ENCODE measurements around the gene GNG2.

The GNG2 gene

DNA sequence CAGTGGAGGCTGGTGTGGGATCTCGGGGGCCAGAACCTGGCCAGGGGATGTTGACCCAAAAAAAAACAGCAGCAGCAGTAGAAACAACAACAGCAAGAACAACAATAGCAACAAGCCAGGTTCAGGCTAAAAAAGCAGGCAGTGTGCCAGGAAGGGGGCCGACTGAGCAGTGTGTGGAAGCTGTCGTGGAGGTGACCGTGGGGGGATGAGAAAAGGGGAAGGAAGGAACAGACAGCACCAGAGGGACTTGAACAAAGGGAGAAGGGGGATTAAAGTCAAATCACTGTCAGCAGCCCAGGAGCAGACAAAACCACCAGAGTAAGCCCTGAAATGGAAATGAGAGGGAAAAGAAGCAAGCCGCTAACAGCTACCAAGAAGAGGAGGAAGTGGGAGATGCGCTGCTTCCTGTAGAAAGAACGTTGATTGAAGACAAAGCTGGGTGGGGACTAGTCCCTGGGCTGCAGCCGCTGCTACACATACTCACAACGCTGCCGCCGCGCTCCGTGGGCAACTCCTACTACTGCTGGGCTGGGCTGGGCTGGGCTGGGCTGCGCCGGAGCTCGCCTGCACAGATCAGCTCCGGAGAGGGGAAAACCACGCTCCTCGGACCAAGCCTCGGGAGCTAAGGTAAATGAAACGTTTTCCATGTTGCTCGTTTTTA lies at the start of gene GNG2:
TSS of gene GNG2 (plus strand) at position 449 of the 661 bp plus-strand sequence. CDS start 90,067 bp downstream, outside the sequence.
- no peaks in the 10 kb centered on the region for H3K27me3 ChIP-seq (ENCODE audit: control insufficient read depth in 1 of 2, insufficient read depth in 2 of 2, low read length in 2 of 2)
- H3K4me1 ChIP-seq (ENCODE audit: control insufficient read depth, insufficient read depth, low read length) = peaks cover 3% of the 10 kb centered on the region
- peak within 1 kb of the TSS; percentile 55 to 66 for H3K9ac ChIP-seq (ENCODE audit: low read length in 2 of 2)
- H3K4me3 ChIP-seq (ENCODE audit: low read length in 2 of 2) = peak within 1 kb of the TSS; percentile 69 to 76
- H3K36me3 ChIP-seq (ENCODE audit: control insufficient read depth in 2 of 2, insufficient read depth in 2 of 2, low read length in 2 of 2) = no peaks in the 10 kb centered on the region
- H3K27ac ChIP-seq (ENCODE audit: low read length) = peak within 1 kb of the TSS; percentile 11
- H3K9me3 ChIP-seq (ENCODE audit: control insufficient read depth in 2 of 2, low read length in 2 of 2) = no peaks in the 10 kb centered on the region

DNA sequence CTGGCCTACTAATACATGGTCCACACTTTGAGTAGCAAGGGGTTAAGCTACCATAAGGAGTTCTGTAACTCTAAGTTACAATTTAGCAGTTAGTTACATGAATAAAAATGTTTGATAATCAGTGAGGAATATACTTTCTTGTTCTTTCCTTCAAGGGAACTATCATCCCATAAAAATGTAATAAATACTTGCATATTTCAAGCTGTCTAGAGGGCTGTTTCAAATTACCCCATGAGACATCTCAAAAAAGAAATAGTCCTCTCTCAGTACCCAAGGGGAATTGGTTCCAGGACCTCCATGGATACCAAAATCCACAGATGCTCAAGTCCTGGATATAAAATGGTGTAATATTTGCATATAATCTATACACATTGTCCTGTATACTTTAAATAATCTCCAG lies 48.7 kb upstream of the GNG2 start:
- Histone ChIP-seq H3K4me1 (ENCODE audit: control insufficient read depth, insufficient read depth, low read length) (no peaks in the 10 kb centered on the region), H3K4me3 (ENCODE audit: low read length in 2 of 2) (no peak overlapping the region), H3K9ac (ENCODE audit: low read length in 2 of 2) (no peak overlapping the region), H3K36me3 (ENCODE audit: control insufficient read depth in 2 of 2, insufficient read depth in 2 of 2, low read length in 2 of 2) (no peaks in the 10 kb centered on the region), H3K27me3 (ENCODE audit: control insufficient read depth in 1 of 2, insufficient read depth in 2 of 2, low read length in 2 of 2) (no peaks in the 10 kb centered on the region), H3K27ac (ENCODE audit: low read length) (no peak overlapping the region), H3K9me3 (ENCODE audit: control insufficient read depth in 2 of 2, low read length in 2 of 2) (peaks cover 0 to 7% of the 10 kb centered on the region in 2 donors)

DNA sequence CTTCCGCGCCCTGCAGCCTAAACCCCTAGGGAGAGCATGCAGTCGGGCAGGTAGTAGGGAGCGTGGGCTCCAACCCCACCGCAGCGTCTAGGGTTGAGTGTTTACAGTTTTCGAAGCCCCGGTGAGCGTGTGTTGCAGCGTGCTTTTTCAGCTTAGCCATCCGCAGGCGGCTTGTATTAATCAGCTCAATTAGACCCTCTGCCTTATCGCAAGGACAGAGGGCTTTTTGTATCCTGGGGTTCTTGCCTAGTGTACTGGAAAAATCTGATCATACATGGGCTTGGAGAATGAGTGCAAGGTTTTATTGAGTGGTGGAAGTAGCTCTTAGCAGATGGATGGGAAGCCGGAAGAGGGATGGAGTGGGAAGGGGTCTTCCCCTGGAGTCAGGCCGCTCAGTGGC lies 44.4 kb upstream of the GNG2 start:
- H3K9ac ChIP-seq (ENCODE audit: low read length in 2 of 2) = no peak overlapping the region
- H3K36me3 ChIP-seq (ENCODE audit: control insufficient read depth in 2 of 2, insufficient read depth in 2 of 2, low read length in 2 of 2) = no peaks in the 10 kb centered on the region
- H3K9me3 ChIP-seq (ENCODE audit: control insufficient read depth in 2 of 2, low read length in 2 of 2) = no peaks in the 10 kb centered on the region
- H3K4me1 ChIP-seq (ENCODE audit: control insufficient read depth, insufficient read depth, low read length) = no peaks in the 10 kb centered on the region
- no peak overlapping the region for H3K4me3 ChIP-seq (ENCODE audit: low read length in 2 of 2)
- H3K27ac ChIP-seq (ENCODE audit: low read length) = no peak overlapping the region
- no peaks in the 10 kb centered on the region for H3K27me3 ChIP-seq (ENCODE audit: control insufficient read depth in 1 of 2, insufficient read depth in 2 of 2, low read length in 2 of 2)

DNA sequence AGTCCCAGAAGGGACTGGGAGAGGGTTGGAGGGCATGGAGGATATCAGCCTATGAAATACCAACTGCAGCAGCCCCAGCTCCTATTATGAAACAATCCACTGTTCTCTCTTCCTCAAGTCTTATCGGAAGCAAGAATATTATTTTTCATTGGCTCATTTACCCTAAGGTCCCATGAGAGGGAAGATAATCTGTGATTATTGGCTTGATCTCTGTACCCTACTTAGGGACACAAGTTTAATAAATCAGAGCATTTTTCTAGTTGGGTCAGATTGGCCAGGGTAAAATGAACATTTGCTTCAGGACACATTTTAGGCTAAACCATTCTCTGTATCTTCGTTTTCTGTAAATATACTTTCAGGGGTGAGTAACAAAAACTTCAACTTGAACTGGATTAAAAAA lies 43.1 kb upstream of the GNG2 start:
- Histone ChIP-seq H3K4me3 (ENCODE audit: low read length in 2 of 2) (no peak overlapping the region), H3K9me3 (ENCODE audit: control insufficient read depth in 2 of 2, low read length in 2 of 2) (no peaks in the 10 kb centered on the region), H3K27me3 (ENCODE audit: control insufficient read depth in 1 of 2, insufficient read depth in 2 of 2, low read length in 2 of 2) (no peaks in the 10 kb centered on the region)

DNA sequence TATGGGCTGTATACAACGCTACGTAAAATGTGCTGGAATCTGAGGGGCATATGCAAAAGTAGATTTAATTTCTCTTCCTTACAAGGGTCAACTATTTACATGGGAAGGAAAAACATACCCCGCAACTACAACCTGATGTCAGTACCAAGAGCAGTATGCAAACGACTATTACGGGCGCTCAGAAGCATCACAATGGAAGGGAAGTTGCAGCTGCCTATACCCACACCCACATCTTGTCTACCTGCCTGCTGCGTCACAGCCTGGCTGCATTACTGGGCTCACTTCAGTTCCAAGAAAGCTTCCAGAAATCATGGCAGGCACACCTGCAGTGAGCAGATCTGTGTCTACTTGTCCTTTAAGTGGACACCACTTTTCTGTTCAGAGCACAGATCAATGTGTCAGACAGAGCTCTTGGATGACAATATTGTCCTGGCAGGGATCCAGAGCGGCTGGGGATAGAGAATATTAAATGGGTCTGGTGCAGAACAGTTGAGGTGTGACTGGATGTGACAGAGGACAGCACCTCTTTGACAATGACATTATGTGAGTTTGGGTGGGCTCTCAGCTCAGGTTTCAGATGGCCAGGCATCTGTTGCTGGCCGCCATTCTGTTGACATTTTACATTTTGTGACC lies 41.5 kb upstream of the GNG2 start:
- Histone ChIP-seq H3K36me3 (ENCODE audit: control insufficient read depth in 2 of 2, insufficient read depth in 2 of 2, low read length in 2 of 2) (no peaks in the 10 kb centered on the region), H3K9ac (ENCODE audit: low read length in 2 of 2) (no peak overlapping the region), H3K4me3 (ENCODE audit: low read length in 2 of 2) (no peak overlapping the region), H3K4me1 (ENCODE audit: control insufficient read depth, insufficient read depth, low read length) (no peaks in the 10 kb centered on the region), H3K27me3 (ENCODE audit: control insufficient read depth in 1 of 2, insufficient read depth in 2 of 2, low read length in 2 of 2) (no peaks in the 10 kb centered on the region), H3K27ac (ENCODE audit: low read length) (no peak overlapping the region), H3K9me3 (ENCODE audit: control insufficient read depth in 2 of 2, low read length in 2 of 2) (no peaks in the 10 kb centered on the region)

More for the DNA sequence above, 43.1 kb upstream of the GNG2 start:
- Histone ChIP-seq H3K9ac (ENCODE audit: low read length in 2 of 2) (no peak overlapping the region), H3K27ac (ENCODE audit: low read length) (no peak overlapping the region), H3K4me1 (ENCODE audit: control insufficient read depth, insufficient read depth, low read length) (no peaks in the 10 kb centered on the region), H3K36me3 (ENCODE audit: control insufficient read depth in 2 of 2, insufficient read depth in 2 of 2, low read length in 2 of 2) (no peaks in the 10 kb centered on the region)

DNA sequence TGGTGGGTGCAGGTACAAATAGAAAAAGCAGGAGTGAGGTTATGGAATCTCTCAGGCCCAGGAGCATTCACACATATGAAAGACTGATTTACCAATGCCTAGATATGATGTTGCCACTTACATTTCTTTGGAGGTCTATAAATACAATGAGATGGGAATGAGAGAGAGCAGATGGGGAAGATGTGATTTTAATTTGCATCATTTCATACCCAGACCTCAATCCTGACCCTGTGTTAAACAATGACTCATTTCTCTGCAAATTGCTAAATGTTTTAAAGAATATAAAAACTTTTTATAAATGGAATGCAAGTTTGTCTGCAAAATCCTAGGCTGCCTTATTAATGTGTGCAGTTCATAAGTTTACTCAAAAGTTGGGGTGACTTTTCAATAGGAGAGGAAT lies 38.6 kb upstream of the GNG2 start:
- Histone ChIP-seq H3K36me3 (ENCODE audit: control insufficient read depth in 2 of 2, insufficient read depth in 2 of 2, low read length in 2 of 2) (no peaks in the 10 kb centered on the region), H3K9me3 (ENCODE audit: control insufficient read depth in 2 of 2, low read length in 2 of 2) (no peaks in the 10 kb centered on the region), H3K27me3 (ENCODE audit: control insufficient read depth in 1 of 2, insufficient read depth in 2 of 2, low read length in 2 of 2) (peaks cover 0 to 2% of the 10 kb centered on the region in 2 donors), H3K4me1 (ENCODE audit: control insufficient read depth, insufficient read depth, low read length) (no peaks in the 10 kb centered on the region), H3K9ac (ENCODE audit: low read length in 2 of 2) (no peak overlapping the region), H3K27ac (ENCODE audit: low read length) (no peak overlapping the region), H3K4me3 (ENCODE audit: low read length in 2 of 2) (no peak overlapping the region)

DNA sequence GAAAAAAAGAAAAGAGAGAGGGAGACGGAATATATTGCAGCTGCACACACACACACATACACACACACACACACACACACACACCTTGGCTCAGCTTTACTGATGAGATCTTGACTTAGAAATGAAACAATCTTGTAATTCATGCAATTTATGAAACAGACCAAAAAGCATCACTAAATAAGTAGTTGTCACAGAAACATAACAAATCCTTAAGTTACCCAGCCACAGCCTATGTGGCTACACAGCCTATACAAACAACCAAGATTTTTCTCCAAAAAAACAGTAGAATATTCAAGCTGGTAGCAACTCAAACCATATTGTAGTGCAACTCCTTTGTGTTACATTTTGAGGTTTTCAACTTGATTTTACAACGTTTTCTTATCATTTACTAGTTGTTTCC lies 37.9 kb upstream of the GNG2 start:
- Histone ChIP-seq H3K9ac (ENCODE audit: low read length in 2 of 2) (no peak overlapping the region), H3K27ac (ENCODE audit: low read length) (no peak overlapping the region), H3K36me3 (ENCODE audit: control insufficient read depth in 2 of 2, insufficient read depth in 2 of 2, low read length in 2 of 2) (no peaks in the 10 kb centered on the region), H3K27me3 (ENCODE audit: control insufficient read depth in 1 of 2, insufficient read depth in 2 of 2, low read length in 2 of 2) (peaks cover 0 to 2% of the 10 kb centered on the region in 2 donors), H3K9me3 (ENCODE audit: control insufficient read depth in 2 of 2, low read length in 2 of 2) (no peaks in the 10 kb centered on the region), H3K4me3 (ENCODE audit: low read length in 2 of 2) (no peak overlapping the region), H3K4me1 (ENCODE audit: control insufficient read depth, insufficient read depth, low read length) (no peaks in the 10 kb centered on the region)

DNA sequence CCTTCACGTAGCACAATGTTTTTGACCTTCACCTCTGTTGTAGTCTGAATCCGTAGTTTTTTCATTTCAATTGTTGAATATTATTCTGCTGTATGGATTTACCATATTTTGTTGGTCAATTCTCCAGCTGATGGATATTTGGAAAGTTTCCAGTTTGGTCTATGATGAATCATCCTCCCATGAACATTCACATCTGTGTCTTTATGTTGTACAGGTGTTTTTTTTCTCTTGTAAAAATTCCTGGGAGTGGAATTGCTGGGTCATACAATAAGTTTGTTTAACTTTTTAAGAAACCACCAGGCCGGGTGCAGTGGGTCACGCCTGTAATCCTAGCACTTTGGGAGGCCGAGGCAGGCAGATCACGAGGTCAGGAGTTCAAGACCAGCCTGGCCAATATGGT lies 36.7 kb upstream of the GNG2 start:
- H3K9ac ChIP-seq (ENCODE audit: low read length in 2 of 2) = no peak overlapping the region
- peaks cover 0 to 2% of the 10 kb centered on the region in 2 donors for H3K27me3 ChIP-seq (ENCODE audit: control insufficient read depth in 1 of 2, insufficient read depth in 2 of 2, low read length in 2 of 2)
- no peaks in the 10 kb centered on the region for H3K36me3 ChIP-seq (ENCODE audit: control insufficient read depth in 2 of 2, insufficient read depth in 2 of 2, low read length in 2 of 2)
- H3K9me3 ChIP-seq (ENCODE audit: control insufficient read depth in 2 of 2, low read length in 2 of 2) = no peaks in the 10 kb centered on the region
- H3K4me3 ChIP-seq (ENCODE audit: low read length in 2 of 2) = no peak overlapping the region
- H3K4me1 ChIP-seq (ENCODE audit: control insufficient read depth, insufficient read depth, low read length) = no peaks in the 10 kb centered on the region
- no peak overlapping the region for H3K27ac ChIP-seq (ENCODE audit: low read length)

DNA sequence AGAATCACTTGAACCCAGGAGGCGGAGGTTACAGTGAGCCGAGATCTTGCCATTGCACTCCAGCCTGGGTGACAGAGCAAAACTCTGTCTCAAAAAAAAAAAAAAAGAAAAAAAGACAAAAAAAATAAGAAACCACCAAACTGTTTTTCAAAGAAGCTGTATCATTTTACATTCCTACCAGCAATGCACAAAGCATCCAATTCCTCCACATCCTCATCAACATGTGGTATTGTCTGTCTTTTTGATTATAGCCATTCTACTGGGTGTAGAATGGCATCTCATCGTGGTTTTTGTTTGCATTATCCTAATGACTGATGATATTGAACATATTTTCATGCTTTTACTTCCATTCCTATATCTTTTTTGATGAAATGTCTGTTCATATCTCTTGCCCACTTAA lies 36.2 kb upstream of the GNG2 start:
- H3K36me3 ChIP-seq (ENCODE audit: control insufficient read depth in 2 of 2, insufficient read depth in 2 of 2, low read length in 2 of 2) = no peaks in the 10 kb centered on the region
- H3K9ac ChIP-seq (ENCODE audit: low read length in 2 of 2) = no peak overlapping the region
- no peak overlapping the region for H3K4me3 ChIP-seq (ENCODE audit: low read length in 2 of 2)
- H3K9me3 ChIP-seq (ENCODE audit: control insufficient read depth in 2 of 2, low read length in 2 of 2) = no peaks in the 10 kb centered on the region
- H3K27ac ChIP-seq (ENCODE audit: low read length) = no peak overlapping the region
- peaks cover 0 to 2% of the 10 kb centered on the region in 2 donors for H3K27me3 ChIP-seq (ENCODE audit: control insufficient read depth in 1 of 2, insufficient read depth in 2 of 2, low read length in 2 of 2)
- H3K4me1 ChIP-seq (ENCODE audit: control insufficient read depth, insufficient read depth, low read length) = no peaks in the 10 kb centered on the region

DNA sequence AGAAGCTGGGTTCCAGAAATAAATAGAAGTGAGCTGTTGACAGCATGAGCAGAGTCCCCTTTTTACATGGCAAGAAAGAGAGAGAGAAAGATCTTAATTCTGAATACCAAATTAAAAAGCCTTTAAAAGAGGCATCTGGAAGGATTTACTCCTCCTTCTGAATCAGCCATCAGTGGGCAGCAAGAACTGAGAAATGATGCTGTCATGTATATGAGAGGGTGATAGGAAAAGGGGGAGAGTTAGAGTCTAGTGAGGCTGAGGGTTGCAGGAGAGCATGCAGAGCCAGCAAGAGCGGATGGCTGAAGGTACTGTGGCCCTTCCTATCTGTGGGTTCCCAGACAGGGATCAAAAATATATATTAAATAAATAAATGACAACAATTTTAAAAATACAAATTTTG lies 34.5 kb upstream of the GNG2 start:
- Histone ChIP-seq H3K9ac (ENCODE audit: low read length in 2 of 2) (no peak overlapping the region), H3K36me3 (ENCODE audit: control insufficient read depth in 2 of 2, insufficient read depth in 2 of 2, low read length in 2 of 2) (no peaks in the 10 kb centered on the region), H3K4me3 (ENCODE audit: low read length in 2 of 2) (no peak overlapping the region), H3K4me1 (ENCODE audit: control insufficient read depth, insufficient read depth, low read length) (no peaks in the 10 kb centered on the region), H3K27me3 (ENCODE audit: control insufficient read depth in 1 of 2, insufficient read depth in 2 of 2, low read length in 2 of 2) (peaks cover 0 to 2% of the 10 kb centered on the region in 2 donors), H3K27ac (ENCODE audit: low read length) (no peak overlapping the region), H3K9me3 (ENCODE audit: control insufficient read depth in 2 of 2, low read length in 2 of 2) (no peaks in the 10 kb centered on the region)

Measured in stomach smooth muscle (tissue), 2 donors.